Karpas-422 (cell line): Measurements from ENCODE around the gene USP3. TPM values are rescaled to one million over a fixed set of nuclear protein-coding genes. Genes with fewer than 3 reads are reported as not detected.
A peak's percentile ranks its signal among the peaks of the same experiment; 100 is the strongest.
"Not testable (repeated sequence)": the region's sequence is repeated elsewhere in the genome, so short reads cannot be mapped to it uniquely, and the experiment has no call there.

Experiments
- DNase-seq: peaks from one replicate; pipeline ENCODE4 v3.0.0-alpha.2; 2015
- H2AFZ ChIP-seq: fragments of 200-600 bp; sonication (generic); 2 replicates; pipeline ENCODE4 v1.6.1; 2014; ENCODE audit warnings: antibody characterized with exemption, low read length, mixed read lengths
- H3K27ac ChIP-seq: fragments of 200-600 bp; sonication (generic); 2 replicates; pipeline ENCODE4 v1.5.1; 2014; ENCODE audit warnings: mild to moderate bottlenecking, low read length, moderate library complexity
- H3K27me3 ChIP-seq: fragments of 200-600 bp; sonication (generic); 2 replicates; pipeline ENCODE4 v1.6.1; 2014; ENCODE audit warnings: low read length, mixed read lengths
- H3K36me3 ChIP-seq: fragments of 200-600 bp; sonication (generic); 2 replicates; pipeline ENCODE4 v1.6.1; 2014; ENCODE audit warnings: low read length, mixed read lengths; ENCODE audit not compliant: insufficient read depth
- H3K4me1 ChIP-seq: fragments of 200-600 bp; sonication (generic); 2 replicates; pipeline ENCODE4 v1.6.1; 2014; ENCODE audit warnings: mild to moderate bottlenecking, low read length, mixed read lengths
- H3K4me2 ChIP-seq: fragments of 200-600 bp; sonication (generic); 2 replicates; pipeline ENCODE4 v1.6.1; 2014; ENCODE audit warnings: low read length, low read depth, mild to moderate bottlenecking; ENCODE audit not compliant: poor library complexity, severe bottlenecking
- H3K4me3 ChIP-seq: fragments of 200-600 bp; sonication (generic); 2 replicates; pipeline ENCODE4 v1.5.1; 2014; ENCODE audit warnings: mild to moderate bottlenecking, antibody characterized with exemption, low read length, mixed read lengths
- H3K79me2 ChIP-seq: fragments of 200-600 bp; sonication (generic); 2 replicates; pipeline ENCODE4 v1.6.1; 2014; ENCODE audit warnings: mild to moderate bottlenecking, low read length, mixed read lengths
- H3K9ac ChIP-seq: fragments of 200-600 bp; sonication (generic); 2 replicates; pipeline ENCODE4 v1.6.0; 2014; ENCODE audit warnings: low read length
- H3K9me2 ChIP-seq: fragments of 200-600 bp; sonication (generic), shearing (Covaris generic); replicated peaks from 2 replicates; pipeline ENCODE4 v1.6.0; 2014; ENCODE audit warnings: mild to moderate bottlenecking, low read length, moderate library complexity; ENCODE audit not compliant: insufficient read depth
- H3K9me3 ChIP-seq: fragments of 300-700, 200-600 bp; sonication (generic); 2 replicates; pipeline ENCODE4 v1.6.1; 2014; ENCODE audit warnings: low read length, mixed read lengths
- H4K20me1 ChIP-seq: fragments of 200-600 bp; sonication (generic); 2 replicates; pipeline ENCODE4 v1.6.1; 2014; ENCODE audit warnings: mild to moderate bottlenecking, antibody characterized with exemption, low read length, low read depth; ENCODE audit not compliant: insufficient read depth
- total RNA-seq: library from RNA; depleted of rRNA; stranded (reverse); fragments of >200 nt; shearing (Covaris generic); gene quantifications from 2 replicates; pipeline ENCODE4 v1.2.3, GENCODE V29; 2014; ENCODE audit warnings: low replicate concordance

USP3 gene
- total RNA-seq, 1 experiment from 2014 or later = 15.4 TPM

- no peak overlapping the region for H3K4me2 ChIP-seq
- no peak for DNase-seq
- H3K79me2 ChIP-seq = peaks cover 3% of the 10 kb centered on the region; the same call in 1 of the 2 replicates
- no peak overlapping the region for H2AFZ ChIP-seq
- no peak overlapping the region for H3K27ac ChIP-seq
- H3K4me3 ChIP-seq = no peak overlapping the region
- H3K27me3 ChIP-seq = no peaks in the 10 kb centered on the region
- peaks cover 24% of the 10 kb centered on the region for H3K36me3 ChIP-seq
- H3K9me2 ChIP-seq = no peaks in the 10 kb centered on the region
- H3K9me3 ChIP-seq = no peaks in the 10 kb centered on the region
- H3K9ac ChIP-seq = no peak overlapping the region
- H4K20me1 ChIP-seq = peaks cover 6% of the 10 kb centered on the region; the same call in 1 of the 2 replicates
- peaks cover 42% of the 10 kb centered on the region for H3K4me1 ChIP-seq
Measured at GRCh38 chr15:63608989-63609388, 104.6 kb downstream of the USP3 start.

GRCh38 chr15:63609448-63609847 lies 105.1 kb downstream of the USP3 start:
- Histone ChIP-seq H4K20me1 (peaks cover 6% of the 10 kb centered on the region; the same call in 1 of the 2 replicates), H3K27me3 (no peaks in the 10 kb centered on the region), H3K36me3 (peaks cover 26% of the 10 kb centered on the region), H3K4me3 (no peak overlapping the region), H3K9me3 (no peaks in the 10 kb centered on the region), H3K4me2 (no peak overlapping the region), H2AFZ (no peak overlapping the region), H3K9ac (no peak overlapping the region), H3K9me2 (no peaks in the 10 kb centered on the region), H3K4me1 (peaks cover 38% of the 10 kb centered on the region), H3K27ac (peak overlapping the region; percentile 30; the same call in 1 of the 2 replicates), H3K79me2 (peaks cover 3% of the 10 kb centered on the region; the same call in 1 of the 2 replicates)
- no peak for DNase-seq

- peak; percentile 91 for DNase-seq
- Histone ChIP-seq H3K4me1 (peaks cover 29% of the 10 kb centered on the region), H3K4me3 (no peak overlapping the region), H3K9me3 (no peaks in the 10 kb centered on the region), H3K9me2 (no peaks in the 10 kb centered on the region), H4K20me1 (peaks cover 6% of the 10 kb centered on the region; the same call in 1 of the 2 replicates), H3K4me2 (peak overlapping the region; percentile 34), H3K36me3 (peaks cover 31% of the 10 kb centered on the region), H2AFZ (no peak overlapping the region), H3K27me3 (no peaks in the 10 kb centered on the region), H3K9ac (peak overlapping the region; percentile 30), H3K27ac (peak overlapping the region; percentile 69), H3K79me2 (peaks cover 3% of the 10 kb centered on the region; the same call in 1 of the 2 replicates)
Measured at GRCh38 chr15:63610209-63610841, 105.9 kb downstream of the USP3 start.

- H3K4me2 ChIP-seq = no peak overlapping the region
- peaks cover 22% of the 10 kb centered on the region for H3K4me1 ChIP-seq
- H4K20me1 ChIP-seq = peaks cover 6% of the 10 kb centered on the region; the same call in 1 of the 2 replicates
Measured at GRCh38 chr15:63611177-63611576, 106.8 kb downstream of the USP3 start.

GRCh38 chr15:63612300-63612699 lies 107.9 kb downstream of the USP3 start:
- peaks cover 21% of the 10 kb centered on the region for H3K4me1 ChIP-seq
- no peak overlapping the region for H2AFZ ChIP-seq
- peaks cover 6% of the 10 kb centered on the region; the same call in 1 of the 2 replicates for H4K20me1 ChIP-seq
- H3K27me3 ChIP-seq = no peaks in the 10 kb centered on the region
- no peak overlapping the region for H3K9ac ChIP-seq
- DNase-seq = no peak
- peaks cover 3% of the 10 kb centered on the region; the same call in 1 of the 2 replicates for H3K79me2 ChIP-seq
- no peak overlapping the region for H3K4me2 ChIP-seq
- no peak overlapping the region for H3K27ac ChIP-seq
- H3K4me3 ChIP-seq = no peak overlapping the region
- H3K36me3 ChIP-seq = peaks cover 40% of the 10 kb centered on the region
- H3K9me2 ChIP-seq = no peaks in the 10 kb centered on the region
- H3K9me3 ChIP-seq = no peaks in the 10 kb centered on the region

More at GRCh38 chr15:63611177-63611576, 106.8 kb downstream of the USP3 start:
- H3K4me3 ChIP-seq = no peak overlapping the region
- no peaks in the 10 kb centered on the region for H3K27me3 ChIP-seq
- no peaks in the 10 kb centered on the region for H3K9me3 ChIP-seq
- H3K9ac ChIP-seq = peak overlapping the region; percentile 30; the same call in 1 of the 2 replicates
- H3K9me2 ChIP-seq = no peaks in the 10 kb centered on the region
- DNase-seq = no peak
- H3K27ac ChIP-seq = peak overlapping the region; percentile 69
- H3K79me2 ChIP-seq = peaks cover 3% of the 10 kb centered on the region; the same call in 1 of the 2 replicates
- H2AFZ ChIP-seq = no peak overlapping the region
- H3K36me3 ChIP-seq = peaks cover 37% of the 10 kb centered on the region

- peaks cover 20% of the 10 kb centered on the region; the same call in 1 of the 2 replicates for H3K36me3 ChIP-seq
- H3K9me3 ChIP-seq = no peaks in the 10 kb centered on the region
- H3K27ac ChIP-seq = no peak overlapping the region
- DNase-seq = no peak
- no peak overlapping the region for H3K4me2 ChIP-seq
- H3K4me1 ChIP-seq = peaks cover 7% of the 10 kb centered on the region
- no peaks in the 10 kb centered on the region for H3K27me3 ChIP-seq
- H3K9me2 ChIP-seq = no peaks in the 10 kb centered on the region
- H3K79me2 ChIP-seq = no peaks in the 10 kb centered on the region
- no peak overlapping the region for H2AFZ ChIP-seq
- no peak overlapping the region for H3K4me3 ChIP-seq
- H3K9ac ChIP-seq = no peak overlapping the region
- H4K20me1 ChIP-seq = no peaks in the 10 kb centered on the region
Measured at GRCh38 chr15:63615935-63616334, 111.5 kb downstream of the USP3 start.

- DNase-seq, H2AFZ ChIP-seq, H3K9me2 ChIP-seq: not testable (repeated sequence)
Measured at GRCh38 chr15:63617147-63617546, 112.8 kb downstream of the USP3 start.

GRCh38 chr15:63617627-63618026 lies 113.2 kb downstream of the USP3 start:
- not testable (repeated sequence) for H3K9me3 ChIP-seq, H3K27me3 ChIP-seq, H2AFZ ChIP-seq, H4K20me1 ChIP-seq, H3K4me2 ChIP-seq, H3K9me2 ChIP-seq, H3K9ac ChIP-seq, H3K79me2 ChIP-seq, DNase-seq, H3K27ac ChIP-seq, H3K4me1 ChIP-seq, H3K4me3 ChIP-seq
- H3K36me3 ChIP-seq = peaks cover 29% of the 10 kb centered on the region

More at GRCh38 chr15:63617147-63617546, 112.8 kb downstream of the USP3 start:
- H3K27me3 ChIP-seq, H3K4me1 ChIP-seq, H4K20me1 ChIP-seq, H3K9me3 ChIP-seq, H3K27ac ChIP-seq, H3K9ac ChIP-seq, H3K4me3 ChIP-seq, H3K4me2 ChIP-seq, H3K79me2 ChIP-seq: not testable (repeated sequence)
- H3K36me3 ChIP-seq = peaks cover 25% of the 10 kb centered on the region; the same call in 1 of the 2 replicates
